Measurements from ENCODE around the gene TMEFF2.

GRCh38 chr2:191980483-191980882 is 214.2 kb downstream of the TMEFF2 start:
- TF ChIP-seq CTCF (IDR thresholded peaks at IDR 0.05; ENCODE audit: insufficient read depth, low read length, poor library complexity, severe bottlenecking) (no peak), EZH2phosphoT487 (conservative IDR thresholded peaks at IDR 0.05; ENCODE audit: low read length) (no peak)

All from SU-DHL-6 (cell line).